ENCODE measurements around the gene CDK19. TPM values are rescaled to one million over a fixed set of nuclear protein-coding genes. Genes with fewer than 3 reads are reported as not detected.

CDK19 gene
- total and polyA plus RNA-seq, 10 of the 15 experiments (the other 5 are each of a cell fraction or from before 2014, with no cell fraction given): 4.6 to 21.4 (median 12.4) TPM

DNA sequence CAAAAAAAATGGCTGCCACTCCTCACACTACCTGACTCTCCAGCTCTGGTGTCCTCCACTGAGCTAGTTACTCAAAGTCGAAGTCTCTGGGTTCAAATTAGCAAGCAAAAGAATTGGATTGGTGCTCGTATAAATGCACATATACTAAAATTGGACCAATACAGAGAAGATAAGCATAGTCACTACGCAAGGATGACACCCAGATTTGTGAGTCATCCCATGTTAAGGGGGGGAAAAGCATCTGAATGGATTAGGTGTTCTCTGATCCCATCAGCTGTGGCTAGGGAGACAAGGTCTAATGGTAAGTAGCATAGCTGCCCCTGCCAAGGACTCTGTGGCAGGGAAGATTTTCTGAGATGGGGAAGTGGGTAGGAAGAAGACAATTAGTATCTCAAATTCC is 41.0 kb upstream of the CDK19 start:
- Histone ChIP-seq H3K79me2 (ENCODE audit: control insufficient read depth, insufficient read depth, low read length) (no peaks in the 10 kb centered on the region), H3K27me3 (replicated peaks in 1 of 2; ENCODE audit: control insufficient read depth in 2 of 2, insufficient read depth in 2 of 2, low read length in 1 of 2) (no peaks in the 10 kb centered on the region), H3K4me1 (ENCODE audit: control insufficient read depth, insufficient read depth, low read length) (peaks cover 8% of the 10 kb centered on the region), H3K27ac (ENCODE audit: control insufficient read depth, insufficient read depth) (no peak overlapping the region), H3K9me3 (replicated peaks; ENCODE audit: control insufficient read depth, insufficient read depth, low read length) (no peaks in the 10 kb centered on the region; the same call in 2 of the 3 replicates), H3K36me3 (ENCODE audit: control insufficient read depth in 2 of 2, insufficient read depth in 2 of 2, low read length in 1 of 2) (no peaks in the 10 kb centered on the region), H3K4me3 (no peak overlapping the region), H2AFZ (ENCODE audit: control insufficient read depth, low read depth, low read length) (no peak overlapping the region), H3K4me2 (ENCODE audit: control insufficient read depth, insufficient read depth) (no peak overlapping the region), H4K20me1 (ENCODE audit: control insufficient read depth, insufficient read depth) (no peaks in the 10 kb centered on the region), H3K9ac (ENCODE audit: control insufficient read depth, insufficient read depth, low read length) (no peak overlapping the region)
- ChIA-PET SMC1A (ENCODE audit: uncharacterized antibody, unreplicated experiment) (no interaction called here), POLR2A (no interaction called here), CTCF (no interaction called here), RAD21 (ENCODE audit: unreplicated experiment) (interaction anchor here (1.4 kb wide), 1 partner anchor 10 kb away, joined by 3 read pairs; no protein-coding TSS in a partner anchor)
- DNase-seq (ENCODE audit: low read depth, low spot score): no peak
- no TSS peak for BruUV-seq (replicated peaks)
- intact Hi-C loops (cut with micrococcal nuclease; ENCODE audit: unreplicated experiment): no loop called here
- ATAC-seq: no peak
- no peak for FAIRE-seq
- WGBS (ENCODE audit: insufficient coverage, insufficient replicate concordance, low lambda C conversion rate, missing lambda C conversion rate): 79% methylated on average over 3 of the region's 3 CpGs
- in situ Hi-C loops (cut with MboI): no loop called here
- no peak for TF ChIP-seq RUNX3 (IDR thresholded peaks at IDR 0.05; ENCODE audit: low read length)
- no peak for TF ChIP-seq NR2F1 (conservative IDR thresholded peaks at IDR 0.05)
- no peak for TF ChIP-seq NR2C1 (IDR thresholded peaks at IDR 0.05)
- no peak for TF ChIP-seq TCF12 (IDR thresholded peaks at IDR 0.05; ENCODE audit: low read depth, low read length)
- no peak for TF ChIP-seq SUPT20H (IDR thresholded peaks at IDR 0.05; ENCODE audit: borderline replicate concordance, control insufficient read depth, low read depth, low read length)
- no peak for TF ChIP-seq CBX3 (IDR thresholded peaks at IDR 0.05; ENCODE audit: borderline replicate concordance, low read depth)
- no peak for TF ChIP-seq SIN3A (IDR thresholded peaks at IDR 0.05; ENCODE audit: low read depth, low read length)
- no peak for TF ChIP-seq REST (IDR thresholded peaks at IDR 0.05; ENCODE audit: low read depth, low read length)
- TF ChIP-seq ZNF384 (IDR thresholded peaks at IDR 0.05; ENCODE audit: borderline replicate concordance, low read depth, low read length): no peak
- no peak for TF ChIP-seq MYB (IDR thresholded peaks at IDR 0.05; ENCODE audit: borderline replicate concordance, low read depth, low read length)
- no peak for TF ChIP-seq KDM1A (IDR thresholded peaks at IDR 0.05; ENCODE audit: borderline replicate concordance)
- TF ChIP-seq, protein P1, sequence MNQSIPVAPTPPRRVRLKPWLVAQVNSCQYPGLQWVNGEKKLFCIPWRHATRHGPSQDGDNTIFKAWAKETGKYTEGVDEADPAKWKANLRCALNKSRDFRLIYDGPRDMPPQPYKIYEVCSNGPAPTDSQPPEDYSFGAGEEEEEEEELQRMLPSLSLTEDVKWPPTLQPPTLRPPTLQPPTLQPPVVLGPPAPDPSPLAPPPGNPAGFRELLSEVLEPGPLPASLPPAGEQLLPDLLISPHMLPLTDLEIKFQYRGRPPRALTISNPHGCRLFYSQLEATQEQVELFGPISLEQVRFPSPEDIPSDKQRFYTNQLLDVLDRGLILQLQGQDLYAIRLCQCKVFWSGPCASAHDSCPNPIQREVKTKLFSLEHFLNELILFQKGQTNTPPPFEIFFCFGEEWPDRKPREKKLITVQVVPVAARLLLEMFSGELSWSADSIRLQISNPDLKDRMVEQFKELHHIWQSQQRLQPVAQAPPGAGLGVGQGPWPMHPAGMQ (IDR thresholded peaks at IDR 0.05; ENCODE audit: borderline replicate concordance): no peak
- TF ChIP-seq SMARCA5 (IDR thresholded peaks at IDR 0.05): no peak
- no peak for TF ChIP-seq USF2 (IDR thresholded peaks at IDR 0.05; ENCODE audit: borderline replicate concordance, low read depth, low read length)
- TF ChIP-seq RB1 (IDR thresholded peaks at IDR 0.05; ENCODE audit: borderline replicate concordance): no peak
- no peak for TF ChIP-seq SRF (IDR thresholded peaks at IDR 0.05; ENCODE audit: low read depth in 2 of 2, low read length in 2 of 2)
- TF ChIP-seq IKZF1 (conservative IDR thresholded peaks at IDR 0.05): no peak
- TF ChIP-seq, protein P2, sequence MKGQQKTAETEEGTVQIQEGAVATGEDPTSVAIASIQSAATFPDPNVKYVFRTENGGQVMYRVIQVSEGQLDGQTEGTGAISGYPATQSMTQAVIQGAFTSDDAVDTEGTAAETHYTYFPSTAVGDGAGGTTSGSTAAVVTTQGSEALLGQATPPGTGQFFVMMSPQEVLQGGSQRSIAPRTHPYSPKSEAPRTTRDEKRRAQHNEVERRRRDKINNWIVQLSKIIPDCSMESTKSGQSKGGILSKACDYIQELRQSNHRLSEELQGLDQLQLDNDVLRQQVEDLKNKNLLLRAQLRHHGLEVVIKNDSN (IDR thresholded peaks at IDR 0.05; ENCODE audit: borderline replicate concordance, extremely low read length, insufficient read depth, low read depth, low read length): no peak

Data from GM12878 (cell line).